Activated T-cell treated with anti-CD3 and anti-CD28 coated beads, Interleukin-2, amount 50 U/mL, for 48 hours (primary cell): ENCODE data around the gene CD9.
A peak's percentile ranks its signal among the peaks of the same experiment; 100 is the strongest.
"Not testable (repeated sequence)": the region's sequence is repeated elsewhere in the genome, so short reads cannot be mapped to it uniquely, and the experiment has no call there.

Experiments used
- DNase-seq, 2 experiments: peaks; one replicate each; pipeline ENCODE4 v3.0.0-alpha.2; 2020

CD9 gene

DNA sequence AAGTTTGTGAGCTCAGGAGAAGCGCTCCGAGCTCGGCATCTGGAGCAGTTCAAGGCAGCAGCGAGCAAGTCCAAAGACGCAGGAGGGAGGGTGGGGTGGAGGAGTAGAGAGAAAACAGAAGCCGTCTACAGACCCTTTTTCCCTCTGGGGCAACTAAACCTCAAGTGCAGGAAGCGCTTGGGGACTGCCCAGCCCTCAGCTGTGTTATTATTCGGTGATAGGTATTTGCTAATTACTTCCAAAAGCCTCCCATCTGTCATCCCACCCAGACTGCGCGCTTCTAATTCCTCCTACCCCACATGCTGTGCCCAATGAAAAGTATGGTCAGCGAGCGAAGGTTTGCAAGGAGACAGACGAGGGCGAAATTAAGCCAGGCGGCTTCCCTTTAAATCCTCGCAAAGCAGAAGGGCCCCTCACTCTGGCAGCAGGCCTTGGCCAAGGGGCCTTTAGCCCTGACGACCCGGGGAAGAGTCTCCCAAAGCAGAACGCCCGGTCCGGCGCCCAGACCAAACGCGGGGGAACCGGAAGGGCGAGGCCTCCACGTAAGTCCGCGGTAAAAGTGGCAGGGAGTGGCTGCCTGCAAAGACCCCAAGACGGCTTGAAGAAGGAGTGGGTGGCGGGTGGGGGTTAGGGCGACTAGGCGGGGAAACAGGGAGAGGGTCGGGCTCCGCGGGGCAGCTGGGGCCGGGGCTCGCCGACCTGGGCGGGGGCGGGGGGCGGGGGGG is 507 bp upstream of the CD9 start:
- peak in 1 of 2 experiments; percentile 29 for DNase-seq

DNA sequence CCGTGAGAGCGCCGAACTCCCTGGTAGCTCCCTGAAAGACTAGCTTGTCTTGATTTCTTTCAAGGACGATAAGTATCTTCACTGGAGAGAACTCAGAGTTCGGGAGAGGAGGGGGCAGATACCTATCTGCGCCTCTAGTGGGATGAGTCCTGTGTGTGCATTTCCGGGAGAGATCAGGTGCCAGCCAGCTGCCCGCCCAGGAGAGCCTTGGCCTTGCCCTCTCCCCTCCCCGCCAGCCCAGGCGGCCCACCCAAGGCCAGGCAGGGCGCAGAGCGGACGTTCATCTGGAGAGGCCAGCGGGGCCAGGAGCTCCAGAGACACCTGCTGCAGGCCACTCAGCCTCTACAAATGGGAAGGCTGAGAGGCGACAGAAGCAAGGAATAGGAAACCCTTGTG is 1.0 kb downstream of the CD9 start:
- no peak for DNase-seq

DNA sequence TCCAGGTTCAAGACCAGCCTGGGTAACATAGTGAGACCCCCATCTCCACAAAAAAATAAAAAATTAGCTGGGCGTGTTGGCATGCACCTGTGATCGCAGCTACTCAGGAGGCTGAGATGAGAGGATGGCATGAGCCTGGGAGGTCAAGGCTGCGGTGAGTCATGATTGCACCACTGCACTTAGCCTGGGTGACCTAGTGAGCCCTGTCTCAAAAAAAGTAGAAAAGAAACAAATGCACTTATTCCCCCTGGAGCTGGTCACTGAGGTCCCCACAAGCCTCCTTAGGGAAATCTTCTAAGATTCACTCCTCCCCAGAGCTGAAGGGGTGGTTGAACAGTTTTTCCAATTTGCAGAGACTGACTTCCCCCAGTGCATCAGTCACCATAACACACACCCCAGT is 1.6 kb downstream of the CD9 start:
- DNase-seq, result no peak

DNA sequence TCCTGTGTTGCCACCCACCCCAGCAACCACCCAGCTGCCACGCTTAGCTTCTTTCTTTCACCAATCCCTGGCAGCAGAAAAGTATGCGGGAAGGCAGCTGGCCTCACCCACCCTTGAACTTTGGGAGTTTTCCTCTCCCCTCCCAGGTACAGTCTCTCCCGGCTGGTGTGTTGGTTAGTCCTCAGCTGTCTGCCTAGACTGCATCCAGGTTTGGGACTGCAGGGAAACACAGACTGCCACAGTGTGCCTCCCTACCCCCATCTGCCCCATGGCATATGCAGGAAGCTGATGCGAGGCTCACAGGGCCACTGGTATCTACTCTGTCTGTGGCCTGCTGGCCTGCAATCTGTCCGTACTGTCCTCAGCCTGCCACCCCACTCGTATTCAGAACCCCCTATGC is 2.1 kb downstream of the CD9 start:
- no peak for DNase-seq

DNA sequence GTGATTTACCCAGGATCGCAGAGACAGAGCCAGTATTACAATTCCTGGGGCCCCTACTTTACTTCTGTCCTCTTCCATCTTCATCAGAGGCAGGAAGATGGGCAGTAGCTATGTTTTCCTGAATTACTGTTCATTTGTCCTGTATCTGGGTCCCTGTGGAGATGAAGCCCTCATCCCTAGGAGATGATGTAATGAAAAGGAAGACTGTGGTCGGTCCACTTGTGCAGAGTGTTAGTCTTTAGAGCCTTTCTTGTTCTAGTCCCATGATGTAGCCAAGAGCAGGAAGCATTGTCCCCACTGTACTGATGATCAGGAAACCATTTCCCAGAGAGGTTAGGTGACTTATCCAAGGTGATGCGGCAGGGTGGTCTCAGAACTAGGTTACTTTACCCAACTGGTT is 2.6 kb downstream of the CD9 start:
- DNase-seq, result no peak

DNA sequence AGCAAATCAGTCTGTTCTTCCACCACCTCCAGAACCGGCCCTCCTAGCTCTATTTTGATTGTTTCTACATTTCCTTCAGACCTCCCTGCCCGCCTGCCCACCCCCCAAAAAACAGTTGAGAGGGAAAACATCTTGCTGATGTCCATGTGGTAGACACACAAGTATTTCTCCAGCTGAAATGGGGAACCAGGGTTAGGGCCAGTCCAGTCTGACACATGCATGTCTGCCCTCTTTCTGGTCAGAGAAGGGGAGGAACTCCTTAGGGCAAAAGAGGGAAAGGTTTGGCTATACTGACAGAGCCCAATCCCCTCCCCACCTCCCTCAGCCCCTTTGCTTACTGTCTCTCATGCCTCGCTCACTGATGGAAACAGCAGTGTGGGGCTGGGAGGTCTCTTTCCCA is 3.4 kb downstream of the CD9 start:
- DNase-seq, result no peak

DNA sequence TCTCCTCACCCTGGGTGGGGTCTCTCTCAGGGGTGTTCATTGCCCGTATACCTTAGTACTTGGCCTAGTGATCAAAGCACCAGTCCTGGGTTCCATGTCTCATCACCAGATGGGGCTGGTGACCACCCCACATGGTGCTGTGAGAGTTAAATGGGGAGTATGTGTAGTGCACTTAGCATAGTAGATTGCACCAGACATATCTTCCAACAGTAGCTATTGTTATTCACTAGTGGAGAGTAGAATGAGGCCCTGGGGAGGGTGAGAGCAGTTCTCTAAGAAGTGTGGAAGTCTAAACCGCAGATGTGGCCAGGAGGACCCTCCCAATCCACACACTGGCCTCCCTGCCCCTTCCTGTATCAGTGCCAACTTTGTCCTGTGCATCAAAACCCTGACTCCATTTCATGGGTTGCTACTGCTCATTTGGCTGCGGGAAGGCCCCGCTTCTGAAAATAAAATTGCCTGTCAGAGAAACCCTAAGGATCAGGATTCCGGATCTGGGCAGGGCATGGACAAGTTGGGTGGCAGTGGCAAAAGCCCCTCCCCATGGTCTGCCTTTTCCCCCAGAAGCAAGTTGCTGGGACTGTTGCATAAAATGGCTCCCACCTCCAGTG is 4.4 kb downstream of the CD9 start:
- DNase-seq, result no peak

DNA sequence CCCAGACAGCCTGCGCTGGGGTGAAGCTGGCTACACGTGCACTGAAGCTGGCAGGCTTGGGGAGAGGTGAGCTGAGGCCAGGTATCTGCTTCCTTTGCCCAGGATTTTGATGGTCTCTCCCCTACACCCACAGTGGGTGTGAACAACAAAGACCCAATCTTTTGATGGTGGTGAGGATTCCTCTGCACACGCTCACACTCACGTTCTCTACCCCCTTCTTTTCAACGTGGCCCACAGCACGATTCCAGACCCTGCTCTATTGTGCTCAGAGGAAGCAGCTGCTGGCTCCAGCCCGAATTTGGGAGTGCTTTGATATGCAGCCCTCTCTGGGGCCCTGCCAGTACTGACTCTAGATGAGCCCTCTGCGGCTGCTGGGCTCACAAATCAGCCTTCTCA is 4.9 kb downstream of the CD9 start:
- no peak for DNase-seq

DNA sequence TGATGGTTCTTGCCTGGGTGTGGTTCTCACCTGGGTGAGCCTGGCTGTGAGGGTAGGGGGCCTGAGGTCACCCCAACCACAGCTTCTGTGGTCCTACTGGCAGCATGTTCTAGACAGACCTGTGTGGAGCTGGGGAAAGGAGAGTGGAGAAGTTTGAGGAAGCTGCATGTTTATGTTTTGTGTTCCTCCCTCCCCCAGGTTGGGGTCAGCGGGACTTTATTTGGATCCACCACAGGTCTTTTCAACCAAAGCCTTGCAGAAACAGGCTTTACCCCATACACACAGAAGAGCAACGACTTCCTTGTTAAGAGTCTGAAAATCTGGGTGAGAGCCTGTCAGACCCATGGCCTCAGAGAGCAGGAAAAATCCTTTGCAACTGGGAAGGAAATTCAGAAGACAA is 5.6 kb downstream of the CD9 start:
- DNase-seq, result no peak

DNA sequence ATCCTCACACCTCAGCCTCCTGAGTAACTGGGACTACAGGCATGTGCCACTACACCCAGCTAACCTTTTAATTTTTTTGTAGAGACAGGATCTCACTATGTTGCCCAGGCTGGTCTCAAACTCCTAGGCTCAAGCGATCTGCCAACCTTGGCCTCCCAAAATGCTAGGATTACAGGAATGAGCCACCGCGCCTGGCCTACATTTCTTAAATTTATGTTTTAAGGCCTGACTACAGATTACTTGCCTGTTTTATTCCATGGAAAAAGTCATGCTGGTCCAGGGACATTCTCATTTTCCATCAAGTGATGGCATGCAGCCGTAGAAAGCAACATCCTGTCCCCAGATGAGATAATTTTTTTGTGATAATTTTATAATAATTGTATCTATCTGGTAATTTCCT is 6.1 kb downstream of the CD9 start:
- no peak for DNase-seq

DNA sequence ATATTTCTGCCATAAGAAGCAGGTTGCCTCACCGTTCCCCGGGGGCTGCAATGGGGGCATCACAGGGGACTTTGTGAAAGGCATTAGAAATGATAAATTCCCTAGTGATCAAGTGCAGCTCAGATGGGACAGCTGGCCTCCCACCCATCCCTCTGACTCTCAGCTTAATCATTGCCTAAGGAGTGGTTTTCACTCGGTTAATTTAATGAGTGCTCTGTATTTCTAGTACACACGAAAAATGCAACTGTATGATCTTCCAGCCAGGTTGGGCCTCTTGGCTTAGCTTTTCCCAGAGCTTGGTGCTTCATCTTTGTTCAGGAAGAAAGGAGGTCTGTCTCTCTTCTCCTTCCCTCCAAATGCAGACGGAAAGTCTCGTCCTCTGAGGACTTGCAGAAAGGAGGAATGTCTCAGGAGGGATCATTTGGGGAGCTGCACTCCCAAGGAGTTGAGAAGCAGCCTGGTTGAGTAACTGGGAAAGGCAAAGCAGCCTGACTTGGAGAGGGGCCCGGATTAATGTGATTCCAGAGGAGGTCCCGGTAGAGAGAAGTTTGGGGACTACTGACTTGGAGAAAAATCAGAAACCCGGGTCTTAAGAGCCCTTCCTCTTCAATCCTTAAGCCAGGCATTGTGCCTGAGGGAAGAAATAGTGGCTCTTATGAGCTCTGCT is 7.2 kb downstream of the CD9 start:
- DNase-seq, result no peak

DNA sequence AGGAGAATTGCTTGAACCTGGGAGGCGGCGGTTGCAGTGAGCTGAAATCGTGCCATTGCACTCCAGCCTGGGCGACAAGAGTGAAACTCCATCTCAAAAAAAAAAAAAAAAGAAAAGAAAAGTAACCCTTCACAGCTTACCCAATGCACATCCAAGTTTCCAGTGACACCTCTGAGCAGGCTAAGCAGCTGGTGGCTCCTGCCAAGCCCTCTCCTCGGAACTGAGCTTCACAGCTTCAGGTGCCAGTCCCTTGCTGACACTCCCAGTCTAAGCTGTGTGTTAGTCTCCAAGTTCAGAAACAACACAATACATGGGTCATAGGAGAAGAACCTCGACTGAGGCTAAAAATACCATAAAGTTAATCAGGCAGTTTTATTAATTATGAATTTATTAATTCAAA is 7.9 kb downstream of the CD9 start:
- no peak for DNase-seq

DNA sequence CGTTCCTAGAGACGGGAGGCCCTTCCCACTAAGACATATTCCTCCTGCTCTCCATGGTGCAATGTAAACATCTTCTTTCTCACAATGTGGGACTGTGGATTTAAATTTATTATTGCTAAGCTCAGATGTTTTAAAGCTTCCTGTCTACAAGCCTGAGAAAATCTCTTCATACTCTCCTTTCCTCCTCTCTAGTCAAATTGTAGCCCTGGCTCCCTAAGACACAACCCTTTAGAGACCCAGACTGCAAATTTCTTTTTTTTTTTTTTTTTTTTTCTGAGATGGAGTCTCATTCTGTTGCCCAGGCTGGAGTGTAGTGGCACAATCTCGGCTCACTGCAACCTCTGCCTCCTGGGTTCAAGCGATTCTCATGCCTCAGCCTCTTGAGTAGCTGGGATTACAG is 9.2 kb downstream of the CD9 start:
- not testable (repeated sequence) for DNase-seq

DNA sequence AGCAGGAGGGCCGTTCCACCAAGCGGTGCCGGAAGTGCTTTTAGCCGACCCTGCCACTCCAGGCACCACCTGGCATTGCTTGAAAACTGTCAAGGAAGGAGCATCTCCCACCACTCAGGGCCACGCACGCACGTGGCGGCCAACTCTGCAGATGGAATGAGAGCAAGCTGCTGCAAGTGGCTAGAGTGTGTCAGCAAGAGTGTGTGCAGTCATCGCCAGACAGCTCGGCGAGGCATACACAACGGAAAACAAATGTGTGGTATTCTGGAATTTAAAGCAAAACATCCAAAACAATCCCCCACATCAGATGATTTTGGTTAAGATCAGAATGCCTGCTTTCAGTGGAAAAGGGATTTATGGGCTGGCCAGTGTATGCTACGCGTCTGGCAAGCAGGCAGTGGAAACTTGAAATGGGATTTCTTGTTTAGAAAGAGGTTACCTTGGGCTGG is 11.2 kb downstream of the CD9 start:
- DNase-seq, result no peak

DNA sequence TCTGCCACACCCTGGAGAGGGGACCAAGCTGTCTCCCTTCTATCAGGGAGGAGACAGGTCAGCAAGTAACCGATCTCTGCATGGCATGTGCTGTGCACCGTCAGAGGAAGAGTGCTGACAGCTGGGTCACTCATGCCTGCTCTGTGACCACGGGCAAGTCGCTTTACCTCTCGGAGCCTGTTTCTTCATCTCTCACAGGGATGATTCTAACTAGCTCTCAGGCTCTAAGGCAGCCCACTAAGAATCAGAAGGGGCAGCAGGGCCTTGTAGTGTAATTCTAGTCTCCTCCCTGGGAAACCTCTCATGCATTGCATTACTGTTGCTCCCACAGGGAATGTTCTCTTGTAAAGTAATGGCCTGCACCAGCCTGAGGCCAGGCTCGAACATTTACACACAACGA is 11.9 kb downstream of the CD9 start:
- DNase-seq, result no peak

DNA sequence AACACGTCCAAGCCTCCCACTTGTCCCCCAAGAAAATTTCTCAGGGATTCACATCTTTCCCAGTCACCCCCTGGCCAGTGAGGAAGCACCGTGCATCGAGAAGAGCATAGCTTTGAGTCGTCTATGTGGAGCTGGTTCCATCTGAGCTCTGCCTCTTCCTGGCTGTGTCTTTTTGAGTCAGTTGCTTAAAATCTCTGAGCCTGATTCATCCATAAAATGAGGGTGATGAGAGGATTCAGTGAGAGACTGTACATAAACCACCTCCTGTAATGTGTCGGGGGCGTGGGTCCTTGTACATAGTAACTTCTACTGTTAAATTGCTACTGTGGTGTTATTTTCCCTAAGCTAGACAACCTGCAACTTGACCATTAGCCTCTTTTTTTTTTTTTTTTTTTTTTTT is 13.8 kb downstream of the CD9 start:
- DNase-seq, result no peak

DNA sequence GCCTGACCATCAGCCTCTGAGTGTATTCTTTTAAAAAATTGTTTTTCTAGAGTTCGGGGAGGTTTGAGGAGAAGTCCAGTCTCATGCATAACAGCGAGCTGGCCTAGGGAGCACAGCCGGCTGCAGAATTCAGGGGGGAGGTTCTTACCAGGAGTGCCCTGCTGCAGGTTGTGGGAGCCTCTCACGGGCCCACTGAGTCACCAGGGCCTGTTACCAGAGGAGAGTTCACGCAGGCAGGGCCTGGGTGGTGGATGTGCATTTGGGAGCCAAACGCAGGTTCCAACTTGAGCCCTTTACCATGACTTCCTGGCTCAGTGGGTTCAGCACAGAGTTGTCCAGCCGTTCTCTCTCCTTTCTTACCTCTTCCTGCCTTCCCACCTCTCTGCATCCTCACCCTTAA is 14.4 kb downstream of the CD9 start:
- no peak for DNase-seq

DNA sequence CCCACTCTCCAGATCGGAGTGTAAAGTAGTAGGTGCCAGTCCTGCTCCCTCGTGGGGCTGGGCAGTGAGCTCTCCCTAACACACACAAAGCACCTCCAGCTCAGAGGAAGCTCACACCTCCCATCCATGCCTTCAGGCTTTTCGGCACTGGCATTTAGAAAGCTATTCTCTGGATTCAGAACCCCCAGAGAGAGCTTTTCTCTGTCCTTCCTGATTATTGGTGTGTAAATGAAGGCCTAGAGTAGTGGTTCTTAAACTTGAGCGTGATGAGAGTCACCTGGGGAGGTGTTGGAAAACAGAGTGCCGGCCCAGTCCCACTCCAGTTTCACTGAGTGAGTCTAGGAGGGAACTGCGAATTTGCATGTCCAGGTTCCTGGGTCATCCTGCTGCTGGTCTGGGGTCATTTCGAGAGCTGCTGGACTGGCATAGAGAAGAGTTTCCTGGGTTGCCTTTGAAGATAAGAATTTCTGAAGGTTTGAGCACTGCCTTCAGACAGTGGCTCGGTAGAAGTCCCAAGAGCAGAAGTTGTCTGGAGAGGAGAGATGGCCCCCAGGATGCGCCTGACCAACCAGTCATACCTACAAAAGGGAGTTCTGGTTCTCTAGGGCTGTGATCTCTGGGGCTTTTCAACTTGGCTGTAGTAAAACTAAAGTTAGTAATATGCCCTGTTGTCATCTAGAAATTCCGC is 15.1 kb downstream of the CD9 start:
- DNase-seq, result no peak

DNA sequence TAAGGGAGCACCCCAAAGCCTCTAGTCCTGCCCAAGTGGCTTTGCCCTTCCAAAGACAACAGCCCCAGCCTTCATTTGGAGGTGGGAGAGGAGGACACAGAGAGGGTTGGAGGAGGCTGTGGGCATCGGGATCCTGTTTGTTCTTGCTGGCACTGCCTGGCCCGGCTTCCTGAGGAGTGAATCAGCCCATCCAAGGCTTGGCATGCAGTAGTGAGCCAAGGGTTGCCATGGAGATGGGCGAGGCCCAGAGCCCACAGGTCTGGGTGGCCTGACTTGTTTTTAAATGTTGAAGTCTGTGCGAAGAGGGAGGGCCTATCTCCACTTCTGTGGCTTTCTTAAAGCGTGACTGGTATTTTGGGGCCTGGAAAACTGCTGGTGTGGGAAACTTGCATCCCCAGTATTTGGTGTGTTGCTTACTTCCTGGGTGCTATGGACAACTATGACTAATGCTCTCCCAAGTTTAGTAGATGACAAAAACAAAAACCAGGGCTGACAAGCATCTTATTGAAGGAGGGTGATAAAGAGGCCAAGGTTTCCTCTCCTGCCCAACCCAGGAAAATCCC is 15.8 kb downstream of the CD9 start:
- DNase-seq, result no peak

DNA sequence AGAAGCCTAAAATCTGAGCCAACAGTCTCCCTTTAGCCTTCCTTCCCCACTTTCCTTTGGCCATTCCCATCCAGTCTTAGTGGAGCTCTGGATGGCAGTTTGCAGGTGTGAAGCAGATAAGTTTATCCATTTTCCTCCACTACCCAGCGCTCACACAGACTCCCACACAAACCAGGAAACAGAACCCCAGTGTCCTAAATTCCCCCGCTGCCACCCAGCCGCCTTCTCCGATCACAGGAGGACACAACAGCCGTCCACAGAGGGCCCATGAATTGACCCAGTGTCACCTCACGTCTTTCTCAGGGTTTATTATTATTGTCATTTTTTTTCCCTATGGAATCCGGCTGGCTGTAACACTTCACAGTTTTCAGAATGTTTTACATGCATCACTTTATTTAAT is 16.4 kb downstream of the CD9 start:
- DNase-seq, result no peak

DNA sequence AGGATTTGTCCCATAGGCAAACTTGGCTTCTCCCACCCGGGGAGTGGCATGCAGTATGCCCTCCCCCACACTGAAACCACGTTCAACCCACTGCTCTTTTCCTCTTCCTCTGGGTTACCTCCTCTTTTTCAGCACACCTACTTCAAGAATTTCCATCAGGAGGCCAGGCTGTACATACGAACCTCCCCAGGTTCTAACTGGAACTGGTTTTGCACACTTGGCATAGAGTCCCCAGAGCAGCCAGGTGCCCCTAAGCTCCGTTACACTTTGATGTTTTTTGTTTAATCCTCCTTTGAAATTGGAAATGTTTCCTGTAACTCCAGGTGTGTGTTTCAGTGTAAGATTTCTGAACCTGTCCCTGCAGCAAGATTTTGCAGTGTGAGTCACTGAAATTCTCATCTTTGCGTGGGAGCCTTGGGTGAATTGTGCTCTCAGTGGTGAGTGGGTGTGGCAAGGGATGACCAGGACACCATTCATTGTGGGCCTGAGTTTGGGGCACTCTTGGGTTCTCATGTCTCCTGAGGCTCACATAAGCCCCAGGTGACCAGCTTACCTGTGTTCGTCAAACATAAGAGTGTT is 18.2 kb downstream of the CD9 start:
- peak in 1 of 2 experiments; percentile 35 for DNase-seq

DNA sequence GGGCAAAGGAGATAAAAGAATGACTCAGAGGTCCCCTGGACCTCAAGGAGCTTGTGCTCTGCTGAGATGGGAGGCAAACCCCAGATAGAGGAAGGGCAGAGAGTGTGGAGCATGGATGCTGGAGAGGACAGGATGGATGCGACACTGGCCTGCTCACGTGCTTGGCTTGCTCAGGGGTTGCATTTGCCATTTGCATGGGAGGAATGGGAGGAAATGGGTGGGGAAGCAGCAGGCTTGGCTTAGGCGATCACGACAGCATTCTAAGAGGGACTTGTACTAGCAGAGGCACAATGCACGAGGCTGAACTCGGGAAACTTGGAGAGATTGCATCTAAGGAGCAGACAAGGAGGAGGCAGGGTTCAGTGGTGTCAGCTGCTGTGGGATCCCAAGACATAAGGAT is 19.8 kb downstream of the CD9 start:
- DNase-seq, result no peak

DNA sequence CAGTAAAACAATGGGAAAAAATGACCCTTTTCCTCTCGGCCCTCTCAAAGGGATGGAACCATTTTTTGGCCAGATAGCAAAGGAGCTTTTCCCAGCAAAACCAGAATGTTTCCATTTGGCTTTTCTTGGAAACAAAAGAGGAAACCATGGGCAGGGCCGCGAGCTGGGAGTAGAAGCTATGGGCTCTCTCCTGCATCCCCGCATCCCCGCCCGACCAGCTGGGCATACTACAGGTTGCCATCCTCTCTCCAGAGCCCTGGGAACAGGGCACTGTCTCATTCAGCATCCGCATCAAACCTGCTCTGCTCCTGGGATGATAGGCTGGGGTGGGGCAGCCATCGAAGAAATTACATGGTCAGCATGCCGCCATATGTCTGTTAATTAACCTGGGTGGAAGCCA is 20.9 kb downstream of the CD9 start:
- DNase-seq, result no peak
